Nephron progenitor cell (in vitro differentiated cells): Measurements from ENCODE around the gene MRPL9.
A peak's percentile ranks its signal among the peaks of the same experiment; 100 is the strongest.

Experiments
- DNase-seq: peaks from one replicate; pipeline ENCODE4 v3.0.0; 2021
- H3K27ac Mint-ChIP-seq: 2 replicates; pipeline ENCODE4 v1.8.0; 2021; ENCODE audit warnings: mild to moderate bottlenecking, moderate library complexity, mixed read lengths
- H3K27me3 Mint-ChIP-seq: 2 replicates; pipeline ENCODE4 v1.8.0; 2021; ENCODE audit warnings: mild to moderate bottlenecking, low read depth, mixed read lengths; ENCODE audit not compliant: poor library complexity
- H3K36me3 Mint-ChIP-seq: 2 replicates; pipeline ENCODE4 v1.8.0; 2021; ENCODE audit warnings: low read depth, mixed read lengths
- H3K4me1 Mint-ChIP-seq: 2 replicates; pipeline ENCODE4 v1.8.0; 2021; ENCODE audit warnings: mixed read lengths
- H3K4me3 Mint-ChIP-seq: 2 replicates; pipeline ENCODE4 v1.8.0; 2021; ENCODE audit warnings: mild to moderate bottlenecking, moderate library complexity, mixed read lengths
- H3K9me3 Mint-ChIP-seq: 2 replicates; pipeline ENCODE4 v1.8.0; 2021; ENCODE audit warnings: mild to moderate bottlenecking, moderate library complexity, mixed read lengths
- TF ChIP-seq, protein P1 (sequence below): fragments of 200-600 bp; sonication (generic); IDR thresholded peaks from 2 replicates; pipeline ENCODE4 v1.5.0; 2021; ENCODE audit warnings: antibody characterized with exemption

MRPL9 gene

DNA sequence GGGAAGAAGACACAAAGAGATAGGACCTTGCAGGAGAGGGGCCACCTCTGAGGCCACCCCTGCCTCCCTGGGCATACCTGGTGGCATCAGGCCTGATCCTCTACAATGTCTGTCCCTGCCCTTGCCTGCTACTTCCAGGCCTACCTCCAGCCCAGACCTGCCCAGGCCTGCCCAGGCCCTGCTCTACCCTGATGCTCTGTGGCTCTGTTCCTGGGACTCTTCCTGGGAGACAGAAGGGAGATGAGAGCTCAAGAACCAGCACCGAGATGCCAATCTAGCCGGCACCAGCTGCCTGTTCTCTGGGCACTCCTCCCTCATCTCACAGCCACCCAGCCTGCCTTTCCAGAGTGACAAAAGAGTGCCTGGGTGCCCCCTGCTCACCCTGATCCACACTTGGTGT lies 49.4 kb downstream of the MRPL9 start:
- no peak overlapping the region for H3K4me3 Mint-ChIP-seq

DNA sequence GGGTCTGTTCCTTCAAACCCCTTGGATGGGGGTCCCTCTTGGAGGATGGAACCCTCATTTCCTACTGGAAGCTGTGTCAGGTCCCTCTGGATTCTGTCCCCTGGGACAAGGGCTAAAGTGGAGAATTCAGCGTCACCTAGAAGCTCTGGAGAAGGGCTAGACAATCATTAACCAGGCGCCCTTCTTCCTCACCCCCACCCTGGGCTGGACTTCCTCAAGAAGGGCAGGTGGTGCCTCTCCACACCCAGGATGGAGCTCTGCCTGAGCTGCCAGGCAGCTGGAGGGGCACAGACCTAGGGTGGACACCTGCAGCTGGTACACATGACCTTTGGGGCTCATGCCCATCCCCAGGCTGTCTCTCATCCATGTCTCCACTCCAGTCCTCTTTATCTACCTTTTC lies 50.3 kb downstream of the MRPL9 start:
- Mint-ChIP-seq H3K27ac (no peak overlapping the region), H3K36me3 (no peaks in the 10 kb centered on the region), H3K4me1 (peaks cover 19% of the 10 kb centered on the region), H3K4me3 (no peak overlapping the region), H3K9me3 (no peaks in the 10 kb centered on the region), H3K27me3 (peaks cover 38% of the 10 kb centered on the region)
- TF ChIP-seq, protein P1, sequence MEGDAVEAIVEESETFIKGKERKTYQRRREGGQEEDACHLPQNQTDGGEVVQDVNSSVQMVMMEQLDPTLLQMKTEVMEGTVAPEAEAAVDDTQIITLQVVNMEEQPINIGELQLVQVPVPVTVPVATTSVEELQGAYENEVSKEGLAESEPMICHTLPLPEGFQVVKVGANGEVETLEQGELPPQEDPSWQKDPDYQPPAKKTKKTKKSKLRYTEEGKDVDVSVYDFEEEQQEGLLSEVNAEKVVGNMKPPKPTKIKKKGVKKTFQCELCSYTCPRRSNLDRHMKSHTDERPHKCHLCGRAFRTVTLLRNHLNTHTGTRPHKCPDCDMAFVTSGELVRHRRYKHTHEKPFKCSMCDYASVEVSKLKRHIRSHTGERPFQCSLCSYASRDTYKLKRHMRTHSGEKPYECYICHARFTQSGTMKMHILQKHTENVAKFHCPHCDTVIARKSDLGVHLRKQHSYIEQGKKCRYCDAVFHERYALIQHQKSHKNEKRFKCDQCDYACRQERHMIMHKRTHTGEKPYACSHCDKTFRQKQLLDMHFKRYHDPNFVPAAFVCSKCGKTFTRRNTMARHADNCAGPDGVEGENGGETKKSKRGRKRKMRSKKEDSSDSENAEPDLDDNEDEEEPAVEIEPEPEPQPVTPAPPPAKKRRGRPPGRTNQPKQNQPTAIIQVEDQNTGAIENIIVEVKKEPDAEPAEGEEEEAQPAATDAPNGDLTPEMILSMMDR: no peak
- DNase-seq: no peak

More for the DNA sequence above, 49.4 kb downstream of the MRPL9 start:
- H3K27ac Mint-ChIP-seq: no peak overlapping the region
- H3K9me3 Mint-ChIP-seq: no peaks in the 10 kb centered on the region
- no peaks in the 10 kb centered on the region for H3K36me3 Mint-ChIP-seq
- peaks cover 19% of the 10 kb centered on the region for H3K4me1 Mint-ChIP-seq
- TF ChIP-seq, protein P1: no peak
- peaks cover 47% of the 10 kb centered on the region for H3K27me3 Mint-ChIP-seq
- DNase-seq: no peak

DNA sequence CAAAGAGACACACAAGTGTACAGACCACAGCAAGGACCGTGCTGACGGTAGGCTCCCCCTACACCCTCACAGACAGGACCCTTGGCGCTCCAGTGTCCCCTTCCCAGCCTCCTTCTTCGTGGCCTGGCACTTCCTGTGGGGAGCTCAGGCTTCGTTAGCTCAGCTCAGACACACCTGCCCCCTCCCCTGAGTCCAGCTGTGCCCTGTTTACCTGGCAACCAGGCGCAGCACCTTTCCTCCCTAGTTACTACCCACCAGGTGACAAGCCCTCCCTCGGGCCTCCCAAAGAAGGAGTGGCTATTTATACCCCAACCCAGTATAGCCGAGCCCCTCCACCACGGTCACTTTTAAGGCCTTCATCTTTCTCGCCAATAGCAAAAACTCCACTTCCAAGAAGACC lies 51.3 kb downstream of the MRPL9 start:
- H3K36me3 Mint-ChIP-seq: no peaks in the 10 kb centered on the region
- DNase-seq: no peak
- no peak overlapping the region for H3K27ac Mint-ChIP-seq
- TF ChIP-seq, protein P1: no peak
- no peaks in the 10 kb centered on the region for H3K9me3 Mint-ChIP-seq
- peaks cover 27% of the 10 kb centered on the region for H3K27me3 Mint-ChIP-seq
- no peak overlapping the region for H3K4me3 Mint-ChIP-seq
- H3K4me1 Mint-ChIP-seq: peaks cover 11% of the 10 kb centered on the region

DNA sequence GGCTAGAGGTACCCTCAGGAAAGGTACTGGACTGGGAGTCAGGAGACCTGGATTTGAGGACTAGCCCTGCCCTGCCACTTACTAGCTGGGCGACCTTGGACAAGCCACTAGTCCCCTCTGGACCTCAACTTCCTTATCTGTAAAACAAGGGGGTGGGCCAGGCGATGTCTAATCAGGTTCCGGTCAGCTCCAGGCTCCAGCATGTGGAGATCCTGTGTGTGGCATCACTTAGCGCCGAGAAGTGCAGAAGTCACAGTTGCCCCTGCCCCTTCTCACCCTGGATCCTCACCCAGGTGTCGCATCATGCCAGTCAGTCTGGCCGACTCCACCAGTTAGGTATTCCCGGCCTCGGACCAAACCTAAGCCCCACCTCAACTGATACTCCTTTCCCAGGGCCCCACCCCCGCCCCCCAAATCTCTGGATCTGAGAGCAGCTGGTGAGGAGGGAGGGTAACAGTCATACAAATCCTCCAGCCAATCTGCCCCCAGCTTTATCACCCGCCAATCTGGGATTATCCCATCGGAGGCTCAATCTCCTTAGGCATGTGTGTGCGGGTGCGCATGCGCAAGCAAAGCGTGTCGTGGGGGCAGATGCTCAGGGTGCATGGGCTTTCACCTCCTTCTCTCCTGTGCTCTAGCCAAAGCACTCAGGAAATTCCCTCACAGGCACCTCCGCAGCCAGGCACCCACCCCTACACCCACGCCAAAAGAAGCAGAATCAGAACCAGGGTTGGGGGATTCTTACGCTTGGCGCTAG lies 52.1 kb downstream of the MRPL9 start:
- H3K4me1 Mint-ChIP-seq: peaks cover 7% of the 10 kb centered on the region
- no peak for DNase-seq
- TF ChIP-seq, protein P1: no peak
- H3K9me3 Mint-ChIP-seq: no peaks in the 10 kb centered on the region
- no peaks in the 10 kb centered on the region for H3K36me3 Mint-ChIP-seq
- H3K27me3 Mint-ChIP-seq: peaks cover 25% of the 10 kb centered on the region
- no peak overlapping the region for H3K27ac Mint-ChIP-seq
- no peak overlapping the region for H3K4me3 Mint-ChIP-seq

DNA sequence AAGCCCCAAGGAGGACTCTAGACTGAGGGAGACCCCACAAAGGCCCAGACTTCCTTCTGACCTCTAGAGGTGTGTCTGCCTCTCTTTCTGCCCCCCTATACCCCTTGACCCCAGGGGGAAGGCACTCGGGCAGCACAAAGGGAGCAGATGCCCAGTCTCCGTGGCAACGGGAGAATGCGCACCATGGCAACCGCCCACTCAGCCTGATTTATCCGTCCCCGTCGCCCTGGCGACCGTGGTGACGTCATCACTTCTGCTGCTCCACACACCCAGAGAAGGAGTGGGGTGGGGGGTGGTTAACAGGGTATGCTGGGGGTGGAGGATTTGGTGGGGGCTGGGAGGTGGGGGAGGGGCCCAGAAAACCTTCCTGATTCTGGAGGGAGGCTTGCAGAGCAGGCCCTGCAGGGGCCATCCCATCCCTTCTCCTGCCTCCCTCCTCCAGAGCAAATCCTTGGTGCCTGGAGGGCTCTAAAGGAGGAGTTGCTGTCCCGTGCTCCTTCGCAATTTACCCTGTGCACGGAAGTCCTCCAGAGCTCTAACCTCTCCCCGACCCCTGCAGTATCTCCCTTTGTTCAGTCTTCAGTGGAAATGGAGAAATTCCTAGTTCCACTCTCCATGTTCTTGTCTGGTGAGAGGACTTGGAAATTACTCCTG lies 53.0 kb downstream of the MRPL9 start:
- H3K4me3 Mint-ChIP-seq: no peak overlapping the region
- DNase-seq: peak; percentile 75
- TF ChIP-seq, protein P1: no peak

More for the DNA sequence above, 53.0 kb downstream of the MRPL9 start:
- peaks cover 5% of the 10 kb centered on the region for H3K4me1 Mint-ChIP-seq
- H3K36me3 Mint-ChIP-seq: no peaks in the 10 kb centered on the region
- H3K27ac Mint-ChIP-seq: no peak overlapping the region
- peaks cover 20% of the 10 kb centered on the region for H3K27me3 Mint-ChIP-seq
- H3K9me3 Mint-ChIP-seq: no peaks in the 10 kb centered on the region
